Coronary artery (tissue), 2 donors: Measurements from ENCODE around the gene IFT80.

Source experiments
- DNase-seq: peaks from one replicate; pipeline ENCODE4 v3.0.0-alpha.2; 2017; ENCODE audit warnings: low spot score
- H3K27ac ChIP-seq, 2 donors: fragments of 200-600 bp; sonication (generic); one replicate each; pipeline ENCODE4 v1.5.1; 2016 to 2019
- H3K4me3 ChIP-seq: fragments of 200-600 bp; sonication (generic); 2 replicates; pipeline ENCODE4 v1.5.1; 2016; ENCODE audit warnings: mild to moderate bottlenecking, moderate library complexity
- CTCF ChIP-seq: fragments of 200-600 bp; sonication (generic); IDR thresholded peaks from one replicate; pipeline ENCODE4 v1.5.1; 2019; ENCODE audit warnings: antibody characterized with exemption

IFT80 gene

GRCh38 chr3:160412477-160412876 lies 13.5 kb upstream of the IFT80 start:
- Histone ChIP-seq H3K27ac (no peak overlapping the region), H3K4me3 (no peak overlapping the region)
- TF ChIP-seq CTCF = no peak
- DNase-seq = no peak

- no peak for DNase-seq
- Histone ChIP-seq H3K27ac (peak overlapping the region in 1 of 2 donors; percentile 18), H3K4me3 (peak overlapping the region; percentile 23)
- no peak for TF ChIP-seq CTCF
Observed at GRCh38 chr3:160409812-160410610, 11.0 kb upstream of the IFT80 start.

GRCh38 chr3:160403796-160404470 lies 4.9 kb upstream of the IFT80 start:
- no peak for DNase-seq
- peak overlapping the region; percentile 60 to 85 for H3K27ac ChIP-seq
- peak overlapping the region; percentile 91 for H3K4me3 ChIP-seq
- no peak for TF ChIP-seq CTCF

- peak overlapping the region; percentile 60 to 85 for H3K27ac ChIP-seq
- peak overlapping the region; percentile 91 for H3K4me3 ChIP-seq
- no peak for TF ChIP-seq CTCF
- DNase-seq = no peak
Observed at GRCh38 chr3:160403028-160403545, 4.1 kb upstream of the IFT80 start.

GRCh38 chr3:160402221-160403027 lies 3.4 kb upstream of the IFT80 start:
- TF ChIP-seq CTCF = no peak
- no peak for DNase-seq
- Histone ChIP-seq H3K27ac (peak overlapping the region; percentile 85 to 95), H3K4me3 (peak overlapping the region; percentile 91)

GRCh38 chr3:160401291-160402095 lies 2.5 kb upstream of the IFT80 start:
- Histone ChIP-seq H3K27ac (peak overlapping the region; percentile 85 to 95), H3K4me3 (peak overlapping the region; percentile 91)
- TF ChIP-seq CTCF = no peak
- peak; percentile 75 for DNase-seq
